ENCODE results near the gene IQCH.

The IQCH gene

DNA sequence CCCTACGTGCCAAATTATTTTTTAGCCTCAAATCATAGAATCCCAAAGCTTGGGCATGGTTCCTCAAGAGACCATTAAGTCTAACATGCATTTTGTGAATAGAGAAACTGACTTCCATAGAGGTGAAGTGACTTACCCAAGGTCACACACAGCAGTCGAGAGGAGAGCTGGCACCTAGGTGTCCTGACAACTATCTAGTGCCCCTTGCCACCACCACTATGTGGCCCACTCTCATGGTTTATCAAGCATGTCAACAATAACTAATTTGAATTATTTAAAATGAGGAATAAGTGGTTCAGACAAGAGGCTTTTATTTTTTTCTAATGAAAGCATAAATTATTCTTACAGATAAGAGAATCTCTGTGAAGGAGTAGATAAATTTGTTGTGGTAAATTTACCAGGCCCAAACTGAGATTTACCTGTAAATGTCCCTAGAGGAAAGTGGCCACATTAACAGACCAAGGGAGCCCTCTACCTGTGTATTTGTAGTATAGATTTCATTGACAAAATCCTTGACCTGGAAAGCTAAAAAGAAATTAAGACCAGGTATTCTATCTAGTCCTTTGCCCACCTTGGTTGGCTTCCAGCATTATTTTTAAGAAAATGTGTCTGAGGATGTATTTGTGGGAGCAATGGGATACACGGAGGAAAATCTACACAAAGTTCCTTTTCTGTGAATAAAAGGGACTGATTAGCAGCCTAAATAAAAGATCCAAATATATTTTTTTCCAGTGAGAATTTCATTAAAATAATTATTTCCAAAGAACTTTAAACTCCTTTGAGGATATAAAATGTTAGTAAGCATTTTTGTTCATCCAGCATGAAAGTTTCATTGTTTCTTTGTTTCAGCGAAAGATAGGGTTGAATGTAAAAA is 49.1 kb downstream of the IQCH start:
- DNase-seq = no peak

DNA sequence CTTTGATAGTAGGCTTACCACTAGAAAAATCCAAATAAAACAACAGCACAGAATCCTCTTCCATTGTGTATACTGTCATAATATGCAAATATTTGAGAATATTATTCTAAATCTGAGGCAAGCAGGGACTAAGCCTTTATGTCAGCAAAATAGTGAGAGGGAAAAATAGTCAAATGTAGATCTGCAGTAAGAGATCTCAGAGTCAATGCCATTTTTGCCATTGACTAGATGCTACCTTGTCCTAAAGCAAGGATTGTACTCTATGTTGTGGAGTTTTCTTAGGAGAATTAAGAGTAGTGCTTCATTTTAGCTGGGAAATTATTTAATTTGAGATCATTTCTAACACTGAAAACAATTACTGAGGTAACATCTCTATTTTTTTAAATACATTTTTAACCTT is 50.2 kb downstream of the IQCH start:
- no peak for DNase-seq

DNA sequence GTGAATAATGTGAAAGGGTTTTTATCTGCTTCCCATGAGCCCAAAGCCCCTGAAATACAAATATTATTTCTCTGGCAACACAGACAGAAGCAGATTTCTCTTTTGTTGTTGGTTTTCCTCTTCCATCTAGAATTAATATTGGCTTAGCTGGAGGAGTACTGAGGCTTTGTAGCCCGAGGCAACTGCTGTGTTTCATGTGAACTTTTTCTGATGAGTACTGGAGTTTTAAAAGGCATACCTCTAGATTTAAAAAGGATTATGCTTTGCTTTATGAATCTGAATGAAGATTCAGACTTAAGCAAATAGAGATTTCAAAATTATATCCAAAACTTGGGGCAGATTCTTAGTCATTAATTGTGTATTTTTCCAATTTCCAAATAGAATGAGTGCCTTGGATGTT is 50.9 kb downstream of the IQCH start:
- no peak for DNase-seq

DNA sequence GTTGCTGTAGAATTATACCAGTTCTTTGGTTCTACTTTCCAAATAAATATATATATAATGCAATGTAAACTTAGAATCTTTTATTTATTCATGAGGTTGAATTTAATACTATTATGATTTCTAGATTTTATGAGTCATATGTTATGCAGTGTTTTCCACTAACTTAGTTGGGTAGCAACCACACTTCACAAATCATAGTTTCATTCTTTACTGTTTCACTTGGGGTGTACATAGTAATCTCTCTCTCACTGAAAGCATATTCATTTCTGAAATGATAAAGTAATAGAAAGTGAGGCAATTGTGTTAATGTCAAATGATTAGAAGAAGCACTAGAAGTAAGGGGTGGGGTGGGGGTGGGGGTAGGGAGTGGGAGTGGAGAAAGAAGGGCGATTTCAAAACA is 52.6 kb downstream of the IQCH start:
- no peak for DNase-seq

DNA sequence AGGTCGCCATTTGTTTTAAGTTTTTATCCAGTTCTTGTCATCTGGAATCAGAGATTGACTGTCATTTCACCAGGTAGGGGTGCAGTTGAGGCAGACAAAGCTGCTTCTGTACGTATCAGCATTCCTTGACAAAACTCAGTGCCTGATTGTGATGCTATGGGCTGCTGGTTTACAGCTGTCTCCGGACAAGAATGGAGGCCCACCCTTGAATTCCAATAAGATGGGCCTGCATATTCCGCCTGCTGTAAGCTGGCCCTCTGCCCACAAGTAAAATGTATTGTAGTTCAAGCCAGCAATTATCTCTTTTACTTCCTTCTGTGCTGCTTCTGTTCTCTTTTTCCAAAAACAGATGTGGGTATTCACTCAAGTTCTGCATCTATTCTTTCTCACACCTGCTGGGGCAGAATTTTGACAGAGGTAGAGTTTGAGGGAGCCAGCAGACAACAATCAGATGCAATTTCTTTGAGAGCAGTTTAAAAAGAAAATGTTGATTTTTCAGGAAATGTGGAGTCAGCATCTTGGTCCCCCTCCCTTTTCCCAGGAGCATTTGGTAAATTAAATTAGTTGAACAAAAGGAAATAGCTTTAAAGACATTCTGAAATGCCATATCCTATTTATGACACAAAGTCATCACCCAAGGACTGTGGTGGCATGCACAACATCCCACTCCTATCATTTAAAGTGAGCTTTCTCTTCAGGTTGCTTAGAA is 53.5 kb downstream of the IQCH start:
- no peak for DNase-seq

DNA sequence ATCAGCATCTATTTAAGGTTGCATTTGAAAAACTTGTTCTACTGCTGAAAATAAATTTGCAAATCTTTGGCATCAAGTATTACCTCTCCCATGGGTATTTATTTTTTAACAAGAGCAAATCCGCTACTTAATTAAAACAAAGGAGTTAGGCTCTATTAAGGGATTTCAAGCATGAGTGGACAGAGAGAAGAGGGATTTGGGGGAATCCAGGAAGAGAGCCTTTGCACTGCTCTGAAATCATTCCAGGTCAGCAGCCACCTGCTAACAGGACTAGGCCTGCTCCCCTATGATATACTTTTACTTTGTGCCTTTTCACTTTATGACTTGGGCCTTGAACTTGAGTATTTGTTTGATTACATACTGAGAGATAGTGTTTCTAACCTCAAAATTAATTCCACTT is 57.1 kb downstream of the IQCH start:
- DNase-seq = no peak

DNA sequence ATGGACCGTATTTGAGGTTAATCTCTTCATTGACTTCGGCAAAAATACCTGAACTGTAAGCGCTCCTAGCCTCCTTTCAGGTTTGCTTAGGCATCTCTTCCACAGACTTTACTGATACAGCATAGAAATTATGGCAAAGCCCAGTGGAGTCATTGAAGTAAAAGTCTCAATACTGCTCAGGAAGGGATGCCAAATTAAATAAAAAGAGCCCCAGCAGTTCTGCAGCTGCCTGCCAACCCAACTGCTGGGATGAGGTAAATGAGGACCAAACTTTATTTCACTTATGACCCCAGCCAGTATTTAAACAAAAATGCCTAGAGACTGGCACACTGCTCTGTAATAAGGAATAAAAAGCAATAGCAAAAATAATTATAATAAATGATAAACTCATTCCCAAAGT is 65.4 kb downstream of the IQCH start:
- DNase-seq = no peak

DNA sequence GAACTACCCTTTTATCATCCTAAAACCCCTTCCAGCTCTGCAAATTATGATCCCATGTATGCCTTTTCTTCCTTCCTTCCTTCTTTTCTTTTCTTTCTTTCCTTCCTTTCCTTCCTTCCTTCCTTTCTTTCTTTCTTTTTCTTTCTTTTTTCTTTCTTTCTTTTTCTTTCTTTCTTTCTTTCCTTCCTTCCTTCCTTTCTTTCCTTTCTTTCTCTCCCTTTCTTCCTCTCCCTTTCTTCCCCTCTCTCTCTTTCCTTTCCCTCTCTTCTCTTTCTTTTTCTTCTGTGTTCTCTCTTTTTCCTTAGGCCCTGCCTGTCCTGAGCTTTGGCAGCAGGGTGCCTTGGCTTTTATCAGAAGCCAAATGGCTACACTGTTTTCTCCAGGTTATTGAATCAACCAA is 66.8 kb downstream of the IQCH start:
- no peak for DNase-seq

DNA sequence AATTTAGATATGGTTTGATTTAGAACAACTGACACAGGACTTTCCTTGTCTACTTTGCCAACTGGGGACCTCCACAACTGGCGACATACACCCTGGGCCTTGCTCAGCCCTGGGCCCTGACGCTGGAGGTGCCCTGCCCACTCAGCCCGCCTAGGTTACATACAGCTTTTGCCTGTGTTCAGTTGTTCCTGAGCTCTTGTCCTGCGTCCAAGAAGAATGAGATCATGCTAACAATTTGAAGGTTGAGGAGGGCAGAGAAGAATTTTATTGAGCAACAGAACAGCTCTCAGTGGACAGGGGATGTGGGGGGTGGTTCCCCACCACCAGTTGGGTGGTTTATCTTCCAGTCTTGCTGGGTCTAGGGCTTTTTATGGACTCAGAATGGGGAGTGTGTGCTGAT is 67.9 kb downstream of the IQCH start:
- no peak for DNase-seq

DNA sequence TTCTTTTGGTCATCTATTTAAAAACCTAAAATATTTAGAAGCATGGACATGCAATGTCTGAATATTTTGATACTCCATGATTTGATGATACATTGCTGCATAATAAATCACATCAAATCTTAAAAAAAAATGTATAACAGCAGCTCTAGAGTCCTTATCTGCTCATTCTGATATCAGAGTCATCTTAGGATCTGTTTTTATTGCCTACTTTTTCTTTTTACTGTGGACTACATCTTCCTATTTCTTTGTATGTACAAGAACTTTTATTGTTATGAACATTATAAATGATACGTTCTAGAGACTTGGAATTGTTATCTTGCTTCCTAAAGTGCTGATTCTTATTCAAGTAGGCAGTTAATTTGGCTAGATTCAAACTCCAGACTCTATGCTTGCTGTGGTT is 72.7 kb downstream of the IQCH start:
- no peak for DNase-seq

DNA sequence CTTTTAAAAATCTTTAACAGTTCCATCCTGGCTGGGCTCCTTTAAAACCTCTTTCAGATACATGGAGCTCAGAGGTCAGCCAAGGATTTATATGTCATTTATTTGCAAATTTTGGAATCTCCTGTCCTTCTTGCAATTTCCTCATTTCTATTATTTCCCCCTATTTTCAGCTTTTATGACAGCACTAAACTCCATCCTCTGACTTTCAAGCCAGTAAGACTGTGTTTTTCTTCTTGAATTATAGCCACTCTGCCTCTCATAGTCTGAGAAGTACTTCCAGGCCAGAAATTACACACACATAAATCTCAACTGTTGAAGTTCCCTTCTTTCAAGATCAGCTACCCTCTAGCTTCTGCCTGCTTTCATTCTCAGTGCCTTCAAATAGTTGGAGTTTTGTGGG is 73.2 kb downstream of the IQCH start:
- DNase-seq = no peak

DNA sequence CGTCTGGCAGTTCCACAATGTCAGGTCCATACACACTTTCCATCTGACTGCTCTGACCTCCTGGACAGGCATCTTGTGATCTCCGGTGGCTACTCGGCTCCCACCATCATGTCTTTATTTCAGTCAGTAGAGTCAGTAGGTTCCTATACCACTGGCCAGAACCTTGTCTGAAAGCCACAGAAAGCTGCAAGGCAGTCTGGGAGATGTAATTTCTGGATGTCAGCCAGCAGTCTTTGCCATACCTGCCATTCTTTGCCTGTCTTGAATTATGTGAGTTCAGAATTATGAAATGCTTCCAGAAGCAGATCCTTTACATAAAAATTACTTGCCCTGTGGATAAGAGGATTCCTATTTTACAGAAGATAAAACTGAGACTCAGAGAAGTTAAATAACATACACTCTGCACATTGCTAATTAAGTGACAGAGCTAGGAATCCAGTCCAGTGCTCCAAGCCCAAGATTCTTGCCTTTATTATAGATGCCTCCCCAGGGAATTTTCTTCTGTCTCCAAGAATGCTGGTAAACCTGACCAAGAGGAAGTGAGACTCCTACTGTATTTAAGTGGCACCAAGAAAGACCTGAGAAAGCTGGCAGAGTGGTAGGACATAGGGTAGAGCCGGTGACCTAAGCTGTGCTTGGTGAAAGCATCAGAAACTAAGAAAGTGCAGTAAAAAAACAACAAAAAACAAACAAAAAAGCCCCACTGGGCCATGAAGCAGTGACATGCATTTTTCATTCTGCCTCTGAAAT is 75.6 kb downstream of the IQCH start:
- DNase-seq = no peak

DNA sequence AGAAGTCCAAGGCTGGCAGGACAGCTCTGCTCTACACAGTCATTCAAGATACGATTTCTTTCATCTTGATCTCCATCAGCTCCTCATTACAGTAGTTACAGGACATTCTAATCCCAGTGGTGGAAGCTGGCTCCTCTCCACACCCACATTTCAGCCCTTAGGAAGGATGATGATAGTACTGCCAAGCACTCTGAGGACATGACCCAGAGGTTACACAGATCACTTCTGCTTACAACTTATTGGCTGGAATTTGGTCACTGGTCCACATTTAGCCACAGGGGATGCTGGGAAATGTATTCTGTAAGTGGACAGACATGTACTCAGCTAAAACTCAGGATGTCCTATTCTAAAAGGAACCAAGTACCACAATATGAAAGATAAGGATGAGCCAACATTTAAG is 77.1 kb downstream of the IQCH start:
- DNase-seq = no peak

DNA sequence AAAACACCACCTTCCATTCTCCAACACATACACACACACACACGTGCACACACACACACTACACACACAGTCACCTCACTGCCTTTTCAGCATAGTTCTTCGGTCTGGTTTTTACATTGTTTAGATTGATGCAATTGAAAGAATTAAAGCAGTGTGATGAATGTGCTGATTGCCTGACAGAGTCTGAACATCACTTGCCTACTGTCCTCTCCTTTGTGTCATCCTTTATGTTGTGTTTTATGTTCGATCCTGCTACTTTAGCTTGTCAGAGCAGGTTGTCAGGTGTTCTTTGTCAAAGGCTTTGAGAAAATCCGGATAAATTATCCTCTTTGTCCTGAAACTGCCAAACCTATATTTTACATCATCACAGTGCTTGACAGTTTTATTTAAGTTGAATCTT is 80.4 kb downstream of the IQCH start:
- no peak for DNase-seq

DNA sequence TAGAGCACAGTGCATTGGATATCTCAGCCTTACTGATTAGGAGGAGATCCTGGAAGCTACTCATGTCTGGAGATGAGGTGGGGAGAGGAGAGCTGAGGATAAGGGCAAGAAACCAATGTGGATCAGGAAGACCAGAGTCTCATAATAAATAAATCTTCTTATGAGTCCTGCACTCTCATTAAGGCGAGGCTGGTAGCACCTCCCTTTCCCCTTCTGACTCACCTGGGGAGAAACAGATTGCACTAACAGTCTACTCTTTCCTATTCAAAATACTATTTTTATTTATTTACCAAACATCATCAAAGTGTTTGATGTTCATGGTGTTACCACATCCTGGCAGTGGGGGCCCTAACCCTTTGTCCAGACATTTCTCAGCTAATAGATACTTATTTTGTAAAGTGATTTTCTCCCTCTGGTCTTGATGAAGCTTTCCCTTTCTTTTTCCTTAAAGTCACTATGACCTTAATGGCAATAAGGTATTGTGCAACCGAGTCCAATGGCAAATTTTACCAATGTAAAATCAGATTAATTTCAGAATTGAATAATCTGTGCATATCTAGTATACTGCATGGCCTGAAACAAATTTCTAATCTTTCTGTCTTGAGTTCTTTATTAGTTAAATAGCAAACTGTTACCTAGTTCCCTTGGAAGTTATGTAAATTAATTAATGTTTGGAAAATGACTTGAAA is 81.1 kb downstream of the IQCH start:
- DNase-seq = no peak

DNA sequence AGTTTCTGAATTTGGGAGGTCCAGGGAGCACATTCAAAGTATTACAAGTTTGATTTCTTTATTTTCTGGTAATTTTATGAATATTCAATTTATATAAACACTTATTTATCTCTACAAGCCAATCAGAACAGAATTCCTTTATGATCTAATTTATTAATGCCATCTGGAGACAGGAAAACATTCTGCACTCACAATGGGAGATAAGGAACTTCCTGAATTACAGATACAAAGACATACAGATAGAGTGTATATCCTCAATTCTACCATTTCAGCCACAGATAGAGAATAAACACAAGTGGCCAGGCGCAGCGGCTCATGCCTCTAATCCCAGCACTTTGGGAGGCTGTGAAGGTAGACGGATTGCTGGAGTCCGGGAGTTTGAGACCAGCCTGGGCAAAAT is 86.0 kb downstream of the IQCH start:
- DNase-seq = no peak

DNA sequence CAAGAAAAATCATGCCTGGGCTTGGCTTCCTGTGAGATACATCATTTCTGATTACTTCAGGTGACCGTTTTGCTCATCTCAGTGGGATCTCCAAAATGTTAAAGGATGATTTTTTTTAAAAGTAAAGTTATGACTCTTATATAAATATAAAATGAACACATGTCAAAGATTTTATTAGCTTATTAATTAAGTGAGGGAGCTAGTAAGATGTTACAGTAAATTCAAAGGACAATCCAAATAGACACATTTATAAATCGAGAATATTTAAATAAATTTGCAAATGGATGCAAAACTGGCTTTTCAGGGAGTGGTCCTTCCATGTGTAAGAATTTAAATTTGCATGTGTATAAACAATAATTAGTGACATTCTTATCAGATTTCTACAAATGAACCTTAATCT is 87.0 kb downstream of the IQCH start:
- no peak for DNase-seq

DNA sequence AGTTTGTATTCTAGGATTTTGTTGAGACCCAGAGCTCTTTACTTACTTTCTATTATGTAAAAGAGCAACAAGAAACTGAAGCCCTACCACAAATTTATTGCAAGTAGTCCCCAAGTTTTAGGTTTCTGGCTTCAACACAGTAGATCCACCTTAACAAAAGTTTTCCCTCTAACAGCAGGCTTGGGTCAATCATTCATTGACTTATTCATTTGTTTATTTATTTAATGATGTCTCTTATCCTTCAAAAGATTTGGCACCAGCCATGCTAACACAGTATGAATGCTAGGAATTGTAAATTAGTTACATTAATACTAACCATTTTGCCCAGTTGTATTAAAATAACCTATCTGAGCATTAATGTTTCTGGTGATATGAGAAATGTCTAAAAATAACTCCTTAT is 88.6 kb downstream of the IQCH start:
- DNase-seq = no peak

DNA sequence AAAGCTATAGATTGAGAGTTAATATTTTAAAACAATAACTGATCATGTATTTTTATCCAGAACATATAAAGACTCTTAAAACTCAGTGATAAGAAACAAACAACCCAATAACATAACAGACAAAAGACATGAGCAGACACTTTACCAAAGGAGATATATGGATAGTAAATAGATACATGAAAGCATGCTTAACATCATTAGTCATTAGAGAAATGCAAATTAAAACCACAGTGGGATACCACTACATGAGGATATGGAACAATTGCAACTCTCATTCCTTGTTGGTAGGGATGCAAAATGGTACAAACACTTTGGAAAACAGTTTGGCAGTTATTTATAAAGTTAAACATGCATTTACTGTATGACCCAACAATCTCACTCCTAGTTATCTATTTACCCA is 95.0 kb downstream of the IQCH start:
- no peak for DNase-seq

DNA sequence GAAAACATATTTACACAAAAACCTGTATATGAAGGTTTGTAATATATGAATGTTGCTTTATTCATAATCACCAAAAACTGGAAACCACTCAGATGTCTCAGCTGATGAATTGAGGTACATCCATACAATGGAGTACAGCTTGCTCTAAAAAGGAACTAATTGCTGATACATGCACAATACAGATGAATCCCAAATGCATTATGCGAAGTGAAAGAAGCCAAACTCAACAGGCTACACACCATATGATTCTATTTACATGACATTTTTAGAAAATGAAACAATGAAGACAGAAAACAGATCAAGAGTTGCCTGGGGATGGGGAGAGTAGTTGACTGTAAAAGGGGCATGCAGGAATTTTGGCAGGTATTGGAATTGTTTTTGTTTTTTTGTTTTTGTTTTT is 95.5 kb downstream of the IQCH start:
- no peak for DNase-seq

DNA sequence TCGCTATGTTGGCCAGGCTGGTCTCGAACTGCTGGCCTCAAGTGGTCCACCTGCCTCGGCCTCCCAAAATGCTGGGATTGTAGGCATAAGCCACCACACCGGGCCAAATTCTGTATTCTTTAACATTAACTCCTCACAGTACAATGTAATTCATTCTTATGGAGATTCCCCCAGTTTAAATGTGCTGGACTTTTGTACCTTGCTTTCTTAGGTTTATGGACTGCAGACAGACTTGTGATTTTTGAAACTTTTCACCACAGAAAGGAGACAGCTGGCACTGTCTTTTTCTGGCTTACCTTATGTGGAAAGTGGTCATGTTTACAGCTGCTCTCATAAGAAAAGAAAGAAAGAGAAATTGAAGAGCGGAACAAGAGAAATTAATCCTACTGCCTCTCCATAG is 103.8 kb downstream of the IQCH start:
- no peak for DNase-seq

DNA sequence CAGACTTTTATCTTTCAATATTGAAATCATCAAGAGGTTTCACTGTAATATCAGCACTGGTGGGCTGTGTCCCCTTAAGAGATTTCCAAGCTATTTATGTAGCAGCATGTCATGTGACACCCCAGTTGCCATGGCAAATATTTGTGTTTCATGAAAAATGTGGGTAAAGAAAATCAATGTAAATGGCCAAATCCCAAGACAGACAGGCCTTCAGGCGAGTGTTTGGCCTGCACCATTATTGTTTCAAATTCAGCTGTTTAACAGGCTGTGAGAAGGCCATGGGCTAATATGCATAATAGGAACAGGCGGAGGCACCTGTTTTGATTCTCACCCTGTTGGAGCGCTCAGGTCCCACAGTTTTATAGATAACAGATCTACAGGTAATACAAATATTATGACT is 104.2 kb downstream of the IQCH start:
- DNase-seq = no peak

DNA sequence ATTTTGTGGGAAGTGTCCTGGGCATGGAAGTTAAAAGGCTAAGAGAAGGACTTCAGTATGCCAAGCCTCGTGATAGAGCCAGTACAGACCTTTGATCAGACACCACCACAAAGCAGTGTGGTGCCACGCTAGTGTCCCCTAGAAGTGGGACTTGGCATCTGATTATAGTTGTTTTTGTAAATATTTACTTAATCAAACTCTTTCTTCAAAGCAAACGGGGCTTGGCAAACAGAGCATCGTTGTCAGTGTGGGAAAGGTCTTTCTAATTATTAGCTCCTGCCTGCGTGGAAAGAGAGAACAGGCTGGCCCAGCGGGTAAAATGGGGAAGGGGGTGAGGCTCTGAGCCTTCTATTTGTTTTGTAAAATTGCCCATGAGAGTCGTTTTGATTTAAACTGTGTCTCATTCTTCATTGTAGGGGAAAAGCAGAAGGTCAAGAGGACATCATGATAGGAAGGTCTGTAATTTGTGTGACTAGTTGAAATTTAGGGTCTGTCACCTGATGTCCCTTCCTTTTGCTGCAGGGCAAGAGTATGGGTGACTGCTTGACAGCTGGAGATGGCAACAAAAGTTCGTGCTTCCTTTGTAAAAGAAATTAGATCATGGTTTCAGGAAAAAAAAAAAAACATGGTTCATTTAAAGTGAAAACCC is 105.0 kb downstream of the IQCH start:
- no peak for DNase-seq
